Esophagus muscularis mucosa (tissue), 4 donors: ENCODE data around the gene KCNK16.

Source experiments
- CTCF ChIP-seq, 3 experiments: fragments of 200-600 bp in 2 of 3; fragments of 450-650 bp in 1 of 3; sonication (generic) in 2 of 3; IDR thresholded peaks; one replicate each; pipeline ENCODE4 v1.5.1; 2017 to 2019; ENCODE audit warnings: antibody characterized with exemption in 3 of 3, mild to moderate bottlenecking in 2 of 3, moderate library complexity in 1 of 3
- EP300 ChIP-seq: sonication (generic); formaldehyde crosslinking; IDR thresholded peaks from one replicate; pipeline ENCODE4 v1.6.1; 2017; ENCODE audit warnings: antibody characterized with exemption
- POLR2A ChIP-seq: fragments of 450-650 bp; IDR thresholded peaks from one replicate; pipeline ENCODE4 v1.6.1; 2017; ENCODE audit warnings: antibody characterized with exemption, moderate library complexity, mild to moderate bottlenecking, low read depth
- POLR2AphosphoS5 ChIP-seq, 2 donors: sonication (generic); formaldehyde crosslinking; IDR thresholded peaks; one replicate each; pipeline ENCODE4 v1.6.1; 2017; ENCODE audit warnings: antibody characterized with exemption in 2 of 2

GRCh38 chr6:39369987-39370386 is 47.5 kb upstream of the KCNK16 start:
- TF ChIP-seq CTCF (IDR thresholded peaks at IDR 0.05) = peak in 1 of 3 experiments; percentile 14
- no peak for TF ChIP-seq POLR2A
- TF ChIP-seq POLR2AphosphoS5 (IDR thresholded peaks at IDR 0.05) = no peak
- TF ChIP-seq EP300 = no peak
